Lower leg skin (tissue), 4 donors: Measurements from ENCODE around the gene NR6A1. TPM values are rescaled to one million over a fixed set of nuclear protein-coding genes. Genes with fewer than 3 reads are reported as not detected.
A peak's percentile ranks its signal among the peaks of the same experiment; 100 is the strongest.

ENCODE experiments used
- DNase-seq, 2 donors: peaks; one replicate each; pipeline ENCODE4 v3.0.0-alpha.2; 2019; ENCODE audit warnings: low spot score in 2 of 2
- H3K4me3 ChIP-seq: fragments of 200-600 bp; sonication (generic); 2 replicates; pipeline ENCODE4 v1.5.1; 2017; ENCODE audit warnings: mild to moderate bottlenecking, low read depth; ENCODE audit not compliant: poor library complexity, severe bottlenecking
- POLR2A ChIP-seq, 2 donors: fragments of 450-650 bp; IDR thresholded peaks; one replicate each; pipeline ENCODE4 v1.6.1; 2016 to 2017; ENCODE audit warnings: antibody characterized with exemption in 2 of 2, mild to moderate bottlenecking in 1 of 2, moderate library complexity in 1 of 2
- WGBS, 2 donors: methylation state at CpG; one replicate each; pipeline ENCODE4 v1.1.5; 2018; 5-methylcytosine and 5-hydroxymethylcytosine counted together
- intact Hi-C: fragments of 100-400 bp; cut with DNase I; formaldehyde crosslinking; loops from one replicate; pipeline ENCODE4 v1.15.0; 2023; ENCODE audit warnings: low total_unique reads
- total RNA-seq, 4 donors: library from RNA; depleted of rRNA; stranded (reverse); fragments of >200 nt; gene quantifications; one replicate each; pipeline ENCODE4 v1.1.0, GENCODE V29; 2016
- TF ChIP-seq, protein P1 (sequence below), 3 donors: fragments of 450-650 bp; IDR thresholded peaks; one replicate each; pipeline ENCODE4 v1.5.1; 2016; ENCODE audit warnings: antibody characterized with exemption in 3 of 3, mild to moderate bottlenecking in 3 of 3, moderate library complexity in 2 of 3

NR6A1 gene
- total RNA-seq, 4 donors from 2014 or later, result 3.0 to 4.9 (median 3.8) TPM

GRCh38 chr9:124658165-124659017 is 112.7 kb downstream of the NR6A1 start:
- 1 to 2% methylated on average over 14 of the region's 14 CpGs for WGBS, 2 donors
- intact Hi-C loops, result no loop called here
- TF ChIP-seq, protein P1, sequence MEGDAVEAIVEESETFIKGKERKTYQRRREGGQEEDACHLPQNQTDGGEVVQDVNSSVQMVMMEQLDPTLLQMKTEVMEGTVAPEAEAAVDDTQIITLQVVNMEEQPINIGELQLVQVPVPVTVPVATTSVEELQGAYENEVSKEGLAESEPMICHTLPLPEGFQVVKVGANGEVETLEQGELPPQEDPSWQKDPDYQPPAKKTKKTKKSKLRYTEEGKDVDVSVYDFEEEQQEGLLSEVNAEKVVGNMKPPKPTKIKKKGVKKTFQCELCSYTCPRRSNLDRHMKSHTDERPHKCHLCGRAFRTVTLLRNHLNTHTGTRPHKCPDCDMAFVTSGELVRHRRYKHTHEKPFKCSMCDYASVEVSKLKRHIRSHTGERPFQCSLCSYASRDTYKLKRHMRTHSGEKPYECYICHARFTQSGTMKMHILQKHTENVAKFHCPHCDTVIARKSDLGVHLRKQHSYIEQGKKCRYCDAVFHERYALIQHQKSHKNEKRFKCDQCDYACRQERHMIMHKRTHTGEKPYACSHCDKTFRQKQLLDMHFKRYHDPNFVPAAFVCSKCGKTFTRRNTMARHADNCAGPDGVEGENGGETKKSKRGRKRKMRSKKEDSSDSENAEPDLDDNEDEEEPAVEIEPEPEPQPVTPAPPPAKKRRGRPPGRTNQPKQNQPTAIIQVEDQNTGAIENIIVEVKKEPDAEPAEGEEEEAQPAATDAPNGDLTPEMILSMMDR (IDR thresholded peaks at IDR 0.05), result no peak
- no peak for TF ChIP-seq POLR2A (IDR thresholded peaks at IDR 0.05)
- peak; percentile 65 to 86 for DNase-seq
- peak overlapping the region; percentile 34 for H3K4me3 ChIP-seq

- 73 to 78% methylated on average over 1 of the region's 1 CpG for WGBS, 2 donors
- H3K4me3 ChIP-seq, result no peak overlapping the region
- DNase-seq, result no peak
- TF ChIP-seq, protein P1 (IDR thresholded peaks at IDR 0.05), result no peak
- TF ChIP-seq POLR2A (IDR thresholded peaks at IDR 0.05), result no peak
- intact Hi-C loops, result no loop called here
Measured at GRCh38 chr9:124657516-124657915, 113.6 kb downstream of the NR6A1 start.

GRCh38 chr9:124654431-124654830 is 116.7 kb downstream of the NR6A1 start:
- no peak for DNase-seq
- WGBS, 2 donors, result 36 to 55% methylated on average over 1 of the region's 1 CpG
- H3K4me3 ChIP-seq, result no peak overlapping the region
- TF ChIP-seq POLR2A (IDR thresholded peaks at IDR 0.05), result no peak
- TF ChIP-seq, protein P1 (IDR thresholded peaks at IDR 0.05), result no peak
- intact Hi-C loops, result no loop called here

DNA sequence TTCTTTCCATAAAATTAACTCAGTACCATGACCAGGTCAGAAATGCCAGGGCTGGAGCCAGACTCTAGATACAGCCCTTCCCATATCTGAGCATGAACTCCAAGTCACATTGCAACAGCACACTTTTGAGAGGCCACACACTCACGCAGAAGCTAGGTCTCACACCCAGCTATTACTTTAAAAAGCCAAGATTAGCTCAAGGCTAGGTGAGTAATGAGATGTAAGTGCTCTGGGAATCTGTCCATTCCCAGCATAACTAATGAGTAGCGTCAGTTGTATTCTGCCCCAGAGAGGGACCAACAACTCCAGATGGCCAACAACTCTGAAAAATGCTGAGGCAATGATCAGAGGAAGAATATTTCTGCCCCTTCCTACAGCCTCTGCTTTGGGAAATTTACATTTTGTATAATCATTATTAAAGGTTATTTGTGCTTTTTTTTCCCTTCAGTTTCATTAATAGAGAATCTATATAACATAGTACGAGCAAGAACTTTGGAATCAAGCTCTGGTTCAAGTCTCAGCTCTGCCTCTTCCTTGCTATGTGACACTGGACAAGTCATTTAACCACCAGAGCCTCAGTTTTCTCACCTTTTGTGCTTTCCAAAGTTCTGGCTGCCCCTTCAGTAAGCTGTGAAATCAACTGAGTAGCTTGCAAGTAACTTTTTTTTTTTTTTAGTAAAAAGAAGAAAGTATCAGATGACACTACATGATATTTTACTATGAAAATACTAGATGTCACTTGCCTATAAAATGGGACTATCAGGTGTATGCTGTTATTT is 118.3 kb downstream of the NR6A1 start:
- TF ChIP-seq POLR2A (IDR thresholded peaks at IDR 0.05), result no peak
- TF ChIP-seq, protein P1 (IDR thresholded peaks at IDR 0.05), result no peak

DNA sequence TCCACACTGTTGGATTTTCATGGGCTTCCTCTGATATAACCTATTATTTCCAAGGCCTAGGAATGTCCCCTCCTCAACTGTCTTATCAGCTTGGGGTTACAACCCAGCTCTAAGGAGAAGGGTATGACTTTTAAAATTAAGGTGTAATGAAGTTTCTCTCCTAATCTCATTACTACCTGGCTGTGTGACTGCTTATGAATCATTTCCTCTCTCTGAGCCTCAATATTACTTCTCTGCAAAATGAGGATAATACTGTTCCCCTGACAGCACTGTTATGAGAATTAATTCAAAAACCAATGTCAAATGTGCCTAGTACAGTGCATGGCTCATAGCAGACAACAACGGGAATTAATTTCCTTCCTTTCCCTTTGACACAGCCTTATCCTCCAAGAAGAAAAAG is 118.9 kb downstream of the NR6A1 start:
- no peak for DNase-seq
- no peak overlapping the region for H3K4me3 ChIP-seq
- TF ChIP-seq, protein P1 (IDR thresholded peaks at IDR 0.05), result no peak
- no peak for TF ChIP-seq POLR2A (IDR thresholded peaks at IDR 0.05)
- intact Hi-C loops, result no loop called here
- WGBS, 2 donors, result 46 to 56% methylated on average over 1 of the region's 1 CpG

More for the DNA sequence above, 118.3 kb downstream of the NR6A1 start:
- WGBS, 2 donors, result 29 to 42% methylated on average over 3 of the region's 3 CpGs
- H3K4me3 ChIP-seq, result no peak overlapping the region
- intact Hi-C loops, result no loop called here
- DNase-seq, result peak in 1 of 2 donors; percentile 40
